Effector memory CD4-positive, alpha-beta T cell (primary cell): ENCODE results near the gene RGL3.

Experiments
- DNase-seq, 3 donors: peaks; one replicate each; pipeline ENCODE4 v3.0.0-alpha.2; 2020
- H3K27ac ChIP-seq: 2 replicates; pipeline ENCODE4 v1.7.0; 2013; ENCODE audit warnings: mild to moderate bottlenecking, low read length, moderate library complexity; ENCODE audit not compliant: insufficient read depth, poor library complexity, severe bottlenecking
- H3K27me3 ChIP-seq: replicated peaks from 2 replicates; pipeline ENCODE4 v1.7.0; 2013; ENCODE audit warnings: mild to moderate bottlenecking, low read length; ENCODE audit not compliant: insufficient read depth, control insufficient read depth, poor library complexity, severe bottlenecking
- H3K36me3 ChIP-seq: 2 replicates; pipeline ENCODE4 v1.7.0; 2013; ENCODE audit warnings: mild to moderate bottlenecking, low read length, moderate library complexity; ENCODE audit not compliant: control insufficient read depth, insufficient read depth
- H3K4me1 ChIP-seq: 2 replicates; pipeline ENCODE4 v1.7.0; 2013; ENCODE audit warnings: low read length, mild to moderate bottlenecking; ENCODE audit not compliant: control insufficient read depth, insufficient read depth, poor library complexity, severe bottlenecking
- H3K4me3 ChIP-seq: 2 replicates; pipeline ENCODE4 v1.7.0; 2013; ENCODE audit warnings: low read length, low read depth, mild to moderate bottlenecking; ENCODE audit not compliant: insufficient read depth, poor library complexity, severe bottlenecking
- H3K9me3 ChIP-seq: 2 replicates; pipeline ENCODE4 v1.7.0; 2013; ENCODE audit warnings: mild to moderate bottlenecking, low read length, moderate library complexity; ENCODE audit not compliant: control insufficient read depth

Gene RGL3

GRCh38 chr19:11346104-11346940, 72.8 kb downstream of the RGL3 start, which contains the start of the genes CCDC159 and TMEM205:
Gene CCDC159, plus strand, starts transcription at chr19:11346519. Its CDS starts 88 bp downstream, at chr19:11346607.
Gene TMEM205, minus strand, starts transcription at chr19:11346268. Its CDS starts 649 bp downstream, at chr19:11345619.
- Histone ChIP-seq H3K4me3 (peak within 1 kb of the TSS; percentile 89), H3K27ac (peak within 1 kb of the TSS; percentile 81), H3K36me3 (no peaks in the 10 kb centered on the region), H3K27me3 (no peaks in the 10 kb centered on the region), H3K9me3 (no peaks in the 10 kb centered on the region), H3K4me1 (peaks cover 15% of the 10 kb centered on the region)
- DNase-seq: peak; percentile 97 to 98 (median 98)

- Histone ChIP-seq H3K27me3 (no peaks in the 10 kb centered on the region), H3K9me3 (no peaks in the 10 kb centered on the region), H3K4me1 (peaks cover 15% of the 10 kb centered on the region), H3K4me3 (peak overlapping the region; percentile 89), H3K27ac (peak overlapping the region; percentile 81), H3K36me3 (no peaks in the 10 kb centered on the region)
- DNase-seq: no peak
Measured at GRCh38 chr19:11345122-11345803, 73.9 kb downstream of the RGL3 start.
